Spinal cord (tissue), 10 donors: ENCODE data around the gene AKNA. TPM values are rescaled to one million over a fixed set of nuclear protein-coding genes. Genes with fewer than 3 reads are reported as not detected.
A peak's percentile ranks its signal among the peaks of the same experiment; 100 is the strongest.
"Not testable (repeated sequence)": the region's sequence is repeated elsewhere in the genome, so short reads cannot be mapped to it uniquely, and the experiment has no call there.

ENCODE experiments used
- DNase-seq, 6 donors: peaks; one replicate each; pipeline versions ENCODE4 v3.0.0 to v3.0.0-alpha.2; 2013 to 2015; ENCODE audit warnings: low spot score in 6 of 6, low read depth in 4 of 6
- H3K27ac ChIP-seq: one replicate; pipeline ENCODE4 v1.5.1; 2013; ENCODE audit warnings: low read depth, low read length, control low read depth
- H3K27me3 ChIP-seq: one replicate; pipeline ENCODE4 v1.6.1; 2013; ENCODE audit warnings: low read length; ENCODE audit not compliant: control insufficient read depth, insufficient read depth
- H3K36me3 ChIP-seq: one replicate; pipeline ENCODE4 v1.6.1; 2013; ENCODE audit warnings: low read length; ENCODE audit not compliant: control insufficient read depth, insufficient read depth
- H3K4me1 ChIP-seq: one replicate; pipeline ENCODE4 v1.6.1; 2013; ENCODE audit warnings: low read length; ENCODE audit not compliant: control insufficient read depth, insufficient read depth
- H3K4me3 ChIP-seq: one replicate; pipeline ENCODE4 v1.5.1; 2013; ENCODE audit warnings: low read depth, low read length, control low read depth
- H3K9me3 ChIP-seq: one replicate; pipeline ENCODE4 v1.6.1; 2013; ENCODE audit warnings: low read length; ENCODE audit not compliant: control insufficient read depth, insufficient read depth
- WGBS: methylation state at CpG from one replicate; pipeline ENCODE4 v1.1.5; 2013; ENCODE audit warnings: missing lambda C conversion rate; ENCODE audit not compliant: insufficient coverage; 5-methylcytosine and 5-hydroxymethylcytosine counted together
- polyA plus RNA-seq, 2 donors: library from polyadenylated mRNA; unstranded; fragments of 120-200 nt; gene quantifications; one replicate each; pipeline ENCODE4 v1.2.1, GENCODE V29; 2013; ENCODE audit not compliant: insufficient read length in 2 of 2
- total RNA-seq, 2 donors: library from RNA; depleted of rRNA in 1 of 2; stranded (reverse); fragments of 120-200 nt in 1 of 2; fragments of >200 nt in 1 of 2; gene quantifications; one replicate each; pipeline versions ENCODE4 v1.2.3 to v1.2.4, GENCODE V29; 2013 to 2014
- donor health status: healthy.

Gene AKNA
- total and polyA plus RNA-seq, 4 donors = 6.7 to 17.3 (median 14.4) TPM

- Histone ChIP-seq H3K36me3 (no peaks in the 10 kb centered on the region), H3K27ac (no peak overlapping the region), H3K4me3 (no peak overlapping the region), H3K4me1 (no peaks in the 10 kb centered on the region), H3K27me3 (no peaks in the 10 kb centered on the region), H3K9me3 (no peaks in the 10 kb centered on the region)
- 94% methylated on average over 8 of the region's 8 CpGs for WGBS
- DNase-seq = no peak
Observed at GRCh38 chr9:114327749-114328148, 60.0 kb downstream of the AKNA start.

- 89% methylated on average over 1 of the region's 3 CpGs for WGBS
- not testable (repeated sequence) for H3K36me3 ChIP-seq, H3K27me3 ChIP-seq, H3K9me3 ChIP-seq, H3K4me1 ChIP-seq, DNase-seq, H3K27ac ChIP-seq, H3K4me3 ChIP-seq
Observed at GRCh38 chr9:114325684-114326254, 62.0 kb downstream of the AKNA start.

- H3K4me1 ChIP-seq, DNase-seq, H3K4me3 ChIP-seq, H3K36me3 ChIP-seq, H3K9me3 ChIP-seq, H3K27ac ChIP-seq, H3K27me3 ChIP-seq: not testable (repeated sequence)
- 83% methylated on average over 7 of the region's 9 CpGs for WGBS
Observed at GRCh38 chr9:114324965-114325364, 62.8 kb downstream of the AKNA start.

- DNase-seq = no peak
- Histone ChIP-seq H3K27me3 (no peaks in the 10 kb centered on the region), H3K4me3 (no peak overlapping the region), H3K4me1 (no peaks in the 10 kb centered on the region), H3K27ac (no peak overlapping the region), H3K9me3 (no peaks in the 10 kb centered on the region), H3K36me3 (no peaks in the 10 kb centered on the region)
- 84% methylated on average over 5 of the region's 8 CpGs for WGBS
Observed at GRCh38 chr9:114324492-114324891, 63.3 kb downstream of the AKNA start.

- 93% methylated on average over 3 of the region's 6 CpGs for WGBS
- not testable (repeated sequence) for H3K27me3 ChIP-seq, DNase-seq, H3K9me3 ChIP-seq, H3K4me3 ChIP-seq, H3K36me3 ChIP-seq, H3K27ac ChIP-seq, H3K4me1 ChIP-seq
Observed at GRCh38 chr9:114323849-114324248, 63.9 kb downstream of the AKNA start.

- H3K4me1 ChIP-seq, H3K9me3 ChIP-seq, H3K36me3 ChIP-seq, DNase-seq, H3K4me3 ChIP-seq, H3K27me3 ChIP-seq, H3K27ac ChIP-seq: not testable (repeated sequence)
- no CpG with 5 or more reads among the region's 15 CpGs for WGBS
Observed at GRCh38 chr9:114322831-114323531, 64.8 kb downstream of the AKNA start, which contains the start of gene ORM1. ORM1 (plus strand) TSS chr9:114323098; CDS start chr9:114323134, 36 bp downstream.

GRCh38 chr9:114322160-114322818 lies 65.5 kb downstream of the AKNA start:
- not testable (repeated sequence) for DNase-seq, H3K27me3 ChIP-seq, H3K36me3 ChIP-seq, H3K9me3 ChIP-seq, H3K4me3 ChIP-seq, H3K27ac ChIP-seq, H3K4me1 ChIP-seq
- no CpG with 5 or more reads among the region's 12 CpGs for WGBS

- Histone ChIP-seq H3K9me3 (no peaks in the 10 kb centered on the region), H3K36me3 (no peaks in the 10 kb centered on the region), H3K27ac (no peak overlapping the region), H3K4me3 (no peak overlapping the region), H3K4me1 (peaks cover 2% of the 10 kb centered on the region), H3K27me3 (no peaks in the 10 kb centered on the region)
- WGBS = 96% methylated on average over 4 of the region's 8 CpGs
- DNase-seq = no peak
Observed at GRCh38 chr9:114321759-114322158, 66.0 kb downstream of the AKNA start.

- not testable (repeated sequence) for H3K4me3 ChIP-seq, H3K9me3 ChIP-seq, H3K36me3 ChIP-seq, H3K4me1 ChIP-seq, H3K27ac ChIP-seq, H3K27me3 ChIP-seq, DNase-seq
- 94% methylated on average over 3 of the region's 7 CpGs for WGBS
Observed at GRCh38 chr9:114320710-114321109, 67.1 kb downstream of the AKNA start.

GRCh38 chr9:114319147-114319546 lies 68.6 kb downstream of the AKNA start:
- no peaks in the 10 kb centered on the region for H3K9me3 ChIP-seq
- no peaks in the 10 kb centered on the region for H3K36me3 ChIP-seq
- peak in 1 of 6 donors; percentile 22 for DNase-seq
- no peaks in the 10 kb centered on the region for H3K27me3 ChIP-seq
- H3K4me1 ChIP-seq = peaks cover 3% of the 10 kb centered on the region
- no peak overlapping the region for H3K27ac ChIP-seq
- 76% methylated on average over 2 of the region's 3 CpGs for WGBS
- no peak overlapping the region for H3K4me3 ChIP-seq
